CD4-positive, alpha-beta T cell treated with Interleukin-15 for 4 hours (primary cell): Measurements from ENCODE around the gene IRF8.
"Not testable (repeated sequence)": the region's sequence is repeated elsewhere in the genome, so short reads cannot be mapped to it uniquely, and the experiment has no call there.

ENCODE experiments used
- DNase-seq: peaks from one replicate; pipeline ENCODE4 v3.0.0-alpha.2; 2020; ENCODE audit warnings: low spot score

Gene IRF8

DNA sequence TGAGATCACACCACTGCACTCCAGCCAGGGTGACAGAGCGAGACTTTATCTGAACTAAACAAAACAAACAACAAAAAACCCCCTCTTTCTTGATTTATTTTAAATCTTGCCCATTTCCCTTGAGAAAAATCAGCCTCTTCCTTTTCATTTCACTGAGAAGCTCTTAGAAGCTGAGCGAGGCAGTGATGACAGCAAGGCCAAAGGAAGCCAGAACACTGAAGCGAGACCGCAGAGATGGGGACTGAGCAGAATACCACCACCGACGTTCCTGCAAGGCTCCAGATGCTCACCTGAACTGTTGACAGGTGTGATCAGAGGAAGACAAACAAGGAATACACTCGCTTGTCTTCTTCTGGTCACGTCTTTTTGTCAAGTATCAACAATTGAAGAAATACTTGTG, 30.5 kb upstream of the IRF8 start:
- no peak for DNase-seq

DNA sequence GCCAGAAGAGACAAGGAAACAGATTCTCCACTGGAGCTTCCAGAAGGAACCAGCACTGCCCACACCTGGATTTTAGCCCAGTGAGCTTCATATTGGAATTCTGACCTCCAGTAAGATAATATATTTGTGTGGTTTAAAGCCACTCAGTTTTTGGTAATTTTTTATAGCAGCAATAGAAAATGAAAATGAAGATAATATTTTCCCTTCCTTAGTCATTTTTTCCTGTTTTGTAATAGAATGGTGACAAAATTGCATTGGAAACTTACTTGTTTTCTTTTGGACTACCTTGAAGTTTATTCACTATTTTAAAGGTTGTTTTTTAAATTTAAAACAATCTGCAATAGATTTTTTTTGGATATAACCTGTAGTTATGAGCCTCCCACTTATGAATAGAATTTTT, 29.8 kb upstream of the IRF8 start:
- no peak for DNase-seq

DNA sequence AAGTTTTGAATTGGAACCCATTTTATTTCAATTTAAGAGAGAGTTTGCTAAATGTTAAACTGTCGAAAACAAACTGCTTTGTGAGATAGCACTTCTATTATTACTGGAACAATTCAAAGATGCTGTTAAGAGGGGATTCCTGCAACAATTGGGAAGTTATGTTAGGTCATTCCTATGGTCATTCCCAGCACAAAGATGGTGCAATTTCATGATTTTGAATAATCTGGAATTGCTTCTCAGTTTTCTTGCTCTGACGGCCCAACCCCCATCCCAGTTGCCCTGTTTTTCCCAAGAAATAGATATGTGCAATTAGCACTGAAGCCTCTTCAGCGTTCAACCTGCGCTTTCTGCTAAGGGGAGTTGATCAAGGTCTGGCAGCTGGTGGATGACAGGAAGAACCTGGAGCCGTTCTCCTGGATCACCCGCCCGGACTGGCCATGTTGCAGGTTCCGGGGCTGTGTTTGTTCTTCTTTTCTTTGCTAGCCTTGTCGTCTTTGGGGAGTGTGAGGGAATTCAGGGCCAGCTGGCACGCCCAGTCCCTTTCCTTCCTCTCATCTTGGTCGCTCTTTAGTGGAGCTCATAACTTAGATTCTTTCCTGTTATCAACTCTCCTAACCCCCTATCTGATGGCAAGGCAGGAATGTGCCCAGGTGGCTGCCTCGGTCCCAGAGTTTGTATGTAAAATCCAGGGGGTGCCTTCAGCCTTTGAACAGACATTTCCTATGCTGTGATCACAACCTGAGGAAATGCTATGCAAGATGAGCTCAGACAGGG, 29.0 kb upstream of the IRF8 start:
- no peak for DNase-seq

- no peak for DNase-seq
These were observed 27.2 kb upstream of the IRF8 start for GRCh38 chr16:85871756-85872155.

GRCh38 chr16:85872734-85873133, 26.2 kb upstream of the IRF8 start:
- DNase-seq, result no peak

- DNase-seq, result no peak
These were observed 25.8 kb upstream of the IRF8 start for GRCh38 chr16:85873153-85873552.

GRCh38 chr16:85874031-85874430, 24.9 kb upstream of the IRF8 start:
- not testable (repeated sequence) for DNase-seq

DNA sequence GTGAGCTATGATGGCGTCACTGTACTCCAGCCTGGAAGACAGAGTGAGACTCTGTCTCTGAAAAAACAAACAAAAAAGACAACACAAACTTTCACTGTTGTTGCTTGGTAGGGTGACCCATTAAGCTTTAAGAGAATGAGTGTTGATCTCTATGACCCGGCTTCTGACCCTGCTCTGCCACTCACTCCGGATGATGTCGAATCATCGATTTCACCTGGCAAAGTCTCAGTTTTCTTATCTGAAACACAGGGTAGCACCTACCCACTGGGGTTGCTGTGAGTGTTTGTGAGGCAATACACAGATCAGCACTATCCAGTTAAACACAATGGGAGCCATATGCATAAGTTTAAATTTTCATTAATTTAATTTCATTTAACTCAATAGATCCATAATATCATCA, 20.6 kb upstream of the IRF8 start:
- DNase-seq, result no peak

DNA sequence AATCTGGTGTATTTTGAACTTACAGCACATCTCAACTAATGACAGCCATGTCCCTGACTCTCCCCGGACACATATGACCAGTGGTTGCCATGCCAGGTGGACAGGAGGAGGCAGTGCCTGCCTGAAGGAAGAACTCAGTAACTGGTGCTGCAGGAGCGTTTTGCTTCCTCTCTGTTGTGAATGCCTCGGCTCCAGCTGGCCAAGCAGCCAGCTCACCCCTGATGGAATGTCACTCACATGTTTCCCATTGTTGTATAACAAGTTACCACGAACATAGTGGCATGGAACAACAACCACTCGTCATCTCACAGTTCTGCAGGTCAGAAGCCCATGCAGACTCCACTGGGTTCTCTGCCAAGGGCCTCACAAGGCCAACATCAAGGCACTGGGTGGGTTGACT, 20.1 kb upstream of the IRF8 start:
- DNase-seq, result no peak

DNA sequence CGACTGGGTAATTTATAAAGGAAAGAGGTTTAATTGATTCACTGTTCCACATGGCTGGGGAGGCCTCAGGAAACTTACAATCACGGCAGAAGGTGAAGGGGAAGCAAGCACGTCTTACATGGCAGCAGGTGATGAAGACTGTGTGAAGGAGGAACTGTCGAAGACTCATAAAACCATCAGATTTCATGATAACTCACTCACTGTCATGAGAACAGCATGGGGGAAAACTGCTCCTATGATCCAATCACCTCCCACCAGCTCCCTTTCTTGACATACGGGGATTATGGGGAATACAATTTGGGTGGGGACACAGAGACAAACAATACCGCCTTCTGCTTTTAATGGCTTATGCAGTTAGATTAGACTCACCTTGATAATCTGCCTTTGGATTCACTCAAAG, 19.4 kb upstream of the IRF8 start:
- DNase-seq, result no peak

- DNase-seq, result no peak
These were observed 18.8 kb upstream of the IRF8 start for GRCh38 chr16:85879975-85880831.

- no peak for DNase-seq
These were observed 18.1 kb upstream of the IRF8 start for GRCh38 chr16:85880861-85881260.

- no peak for DNase-seq
These were observed 17.5 kb upstream of the IRF8 start for GRCh38 chr16:85881436-85881835.

GRCh38 chr16:85882181-85882810, 16.7 kb upstream of the IRF8 start:
- DNase-seq, result no peak

DNA sequence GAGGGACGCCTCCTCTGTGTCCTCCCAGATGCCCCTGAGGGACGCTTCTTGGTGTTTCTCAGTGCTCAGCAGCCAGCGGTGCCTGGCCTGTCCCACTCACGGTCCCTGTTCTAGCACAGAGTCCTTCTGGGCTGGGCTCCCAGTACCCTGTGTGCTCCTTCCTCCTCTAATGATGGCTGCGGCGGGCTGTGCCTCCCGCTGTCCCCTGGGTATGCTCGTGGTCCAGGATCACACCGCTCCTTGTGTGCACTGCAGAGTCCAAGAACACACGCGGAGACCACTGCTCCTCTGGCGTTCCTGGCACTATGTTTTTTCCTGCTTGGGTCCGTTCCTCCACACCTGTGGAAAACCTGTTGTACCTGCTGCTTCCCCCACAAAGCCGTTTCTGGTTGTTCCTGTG, 15.1 kb upstream of the IRF8 start:
- no peak for DNase-seq

- DNase-seq, result no peak
These were observed 14.0 kb upstream of the IRF8 start for GRCh38 chr16:85884808-85885463.

DNA sequence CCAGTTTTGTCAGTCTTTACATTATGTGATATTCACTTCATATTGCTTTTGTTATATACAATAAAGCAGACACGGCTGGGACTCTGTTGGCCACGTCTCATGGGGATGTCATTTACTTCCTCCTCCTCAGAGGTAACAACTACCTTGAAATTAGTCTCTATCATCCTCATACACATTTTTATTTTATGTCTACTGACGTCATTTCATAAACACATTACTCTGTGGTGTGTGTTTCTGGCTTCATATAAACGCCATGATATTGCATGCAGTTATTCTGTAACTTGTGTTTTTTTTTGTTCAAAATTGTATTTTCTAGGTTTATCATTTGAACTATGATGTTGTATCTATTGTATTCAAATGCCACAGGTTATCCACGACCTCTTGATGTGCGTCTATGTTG, 13.4 kb upstream of the IRF8 start:
- DNase-seq, result no peak

DNA sequence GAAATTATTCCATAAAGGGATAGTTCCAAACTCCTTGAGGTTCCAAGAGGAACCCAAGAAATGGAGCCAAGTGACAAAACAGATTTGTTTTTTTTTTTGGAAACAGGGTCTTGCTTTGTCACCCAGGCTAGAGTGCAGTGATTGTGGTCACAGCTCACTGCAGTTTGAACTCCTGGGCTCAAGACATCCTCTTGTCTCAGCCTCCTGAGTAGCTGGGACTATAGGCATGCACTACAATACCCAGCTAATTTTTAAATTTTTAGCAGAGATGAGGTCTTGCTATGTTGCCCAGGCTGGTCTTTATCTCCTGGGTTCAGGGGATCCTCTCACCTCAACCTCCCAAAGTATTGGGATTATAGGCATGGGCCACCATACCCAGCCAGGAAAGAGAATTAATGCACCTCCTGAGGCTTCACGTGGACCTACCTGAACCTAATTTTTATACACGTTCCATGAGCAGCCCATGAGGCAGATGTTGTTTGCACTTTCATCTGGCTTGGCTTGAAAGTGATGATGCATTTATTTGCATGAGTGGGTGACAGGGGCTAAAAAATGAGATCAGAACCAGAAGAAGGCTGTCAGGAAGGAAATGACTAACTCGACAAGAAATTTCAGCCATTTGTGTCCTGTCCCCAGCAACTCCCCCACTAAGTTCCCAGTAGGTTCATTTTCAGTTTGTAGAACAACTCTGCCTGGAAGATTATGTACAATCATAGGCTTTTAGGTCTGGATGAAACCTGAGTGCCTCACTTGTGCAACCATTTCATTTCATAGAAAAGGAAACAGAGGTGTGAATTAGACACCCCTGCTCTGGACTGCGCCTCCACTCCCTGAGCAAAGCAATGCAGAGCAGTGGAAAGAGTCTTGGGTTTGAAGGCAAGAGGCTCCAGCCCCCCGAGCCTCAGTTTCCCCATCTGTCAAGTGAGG, 10.3 kb upstream of the IRF8 start:
- peak; percentile 50 for DNase-seq

- DNase-seq, result no peak
These were observed 7.8 kb upstream of the IRF8 start for GRCh38 chr16:85891033-85891775.

DNA sequence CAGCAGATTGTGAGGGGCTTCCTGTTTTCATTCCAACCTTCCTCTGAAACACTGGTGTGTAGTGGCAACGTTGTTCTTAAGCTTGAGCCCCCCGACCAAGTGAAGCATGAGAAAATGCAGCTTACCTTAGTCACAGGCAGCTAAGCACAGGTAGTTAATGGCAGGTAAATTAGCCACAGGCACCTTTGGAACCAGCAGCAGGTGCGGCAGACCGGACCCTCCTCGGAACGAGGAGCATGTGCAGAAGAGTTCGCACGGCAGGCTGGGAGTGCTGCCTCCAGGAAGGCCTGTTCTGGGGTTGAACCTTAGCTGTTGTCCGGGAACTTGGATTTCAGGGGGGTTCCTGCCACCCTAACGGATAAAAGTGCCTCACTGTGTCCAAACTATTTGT, 7.2 kb upstream of the IRF8 start:
- no peak for DNase-seq

GRCh38 chr16:85892760-85893159, 6.2 kb upstream of the IRF8 start:
- no peak for DNase-seq
